GM21390 (cell line): ENCODE data around the gene ECHDC3.

ENCODE experiments used
- ATAC-seq: cut with Tn5 transposase; IDR thresholded peaks from one replicate; pipeline ENCODE4 v1.9.1; 2021; ENCODE audit not compliant: unreplicated experiment

The ECHDC3 gene

DNA sequence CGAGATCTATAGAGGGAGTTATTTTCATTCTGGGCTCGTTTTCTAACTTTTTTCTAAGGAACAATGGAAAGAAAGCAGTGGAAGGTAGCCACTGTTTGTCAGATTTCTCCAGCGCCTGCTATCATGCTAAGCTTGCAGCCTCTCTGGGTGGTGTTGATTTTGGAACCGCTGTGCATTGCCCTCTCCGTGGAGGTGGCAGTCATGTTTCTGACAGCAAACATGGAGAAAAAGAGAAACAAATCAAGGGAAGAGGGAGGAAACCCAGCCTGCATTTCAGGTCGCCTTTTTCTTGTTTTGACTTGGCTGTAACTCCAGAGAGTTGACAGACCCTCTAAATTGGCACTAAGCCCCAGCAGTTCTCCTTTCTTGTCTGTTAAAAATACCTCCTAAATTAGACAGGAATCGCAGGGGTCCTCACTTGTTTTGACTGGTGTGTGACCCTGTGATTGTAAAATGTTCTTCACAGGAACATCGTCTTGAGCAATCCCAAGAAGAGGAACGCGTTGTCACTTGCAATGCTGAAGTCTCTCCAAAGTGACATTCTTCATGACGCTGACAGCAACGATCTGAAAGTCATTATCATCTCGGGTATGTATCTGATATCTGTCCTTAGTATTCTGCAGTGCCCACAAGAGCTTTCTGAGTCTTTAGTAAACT, 4.8 kb downstream of the ECHDC3 start:
- no peak for ATAC-seq

DNA sequence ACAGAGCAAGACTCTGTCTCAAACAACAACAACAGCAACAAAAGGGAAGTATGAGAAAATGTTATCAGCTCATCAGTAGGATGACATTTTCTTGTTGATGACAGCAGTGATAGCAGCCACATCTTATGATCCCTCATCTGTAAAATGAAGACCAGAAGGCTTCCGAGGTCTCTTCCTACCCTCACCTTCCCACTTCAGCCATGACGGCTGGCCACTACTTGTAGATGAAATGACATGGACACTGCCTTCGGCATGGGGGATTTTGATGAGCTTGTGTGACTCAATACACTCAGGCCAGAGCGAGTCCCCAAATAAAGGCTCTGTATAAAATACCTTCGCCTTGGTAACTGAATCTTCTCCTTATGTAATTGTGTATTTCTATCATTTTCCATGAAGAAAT, 6.7 kb downstream of the ECHDC3 start:
- no peak for ATAC-seq

DNA sequence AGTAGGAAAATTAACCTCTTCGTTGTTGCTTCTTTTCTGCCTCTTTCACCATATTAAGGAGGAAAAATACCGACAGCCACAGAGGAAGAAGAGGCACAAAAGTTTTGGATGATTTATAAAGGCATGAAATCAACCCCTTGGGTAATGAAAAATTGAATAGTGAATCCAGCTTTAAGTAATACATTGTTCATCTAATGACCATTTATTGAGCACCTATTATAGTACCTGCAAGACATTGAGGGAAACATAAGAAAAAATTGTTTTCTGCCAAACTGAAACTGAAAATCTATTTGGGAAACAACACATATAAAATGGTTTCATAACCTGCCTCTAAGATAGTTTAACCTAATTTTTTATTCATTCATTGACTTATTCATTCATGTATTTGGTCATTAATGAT, 8.2 kb downstream of the ECHDC3 start:
- no peak for ATAC-seq

DNA sequence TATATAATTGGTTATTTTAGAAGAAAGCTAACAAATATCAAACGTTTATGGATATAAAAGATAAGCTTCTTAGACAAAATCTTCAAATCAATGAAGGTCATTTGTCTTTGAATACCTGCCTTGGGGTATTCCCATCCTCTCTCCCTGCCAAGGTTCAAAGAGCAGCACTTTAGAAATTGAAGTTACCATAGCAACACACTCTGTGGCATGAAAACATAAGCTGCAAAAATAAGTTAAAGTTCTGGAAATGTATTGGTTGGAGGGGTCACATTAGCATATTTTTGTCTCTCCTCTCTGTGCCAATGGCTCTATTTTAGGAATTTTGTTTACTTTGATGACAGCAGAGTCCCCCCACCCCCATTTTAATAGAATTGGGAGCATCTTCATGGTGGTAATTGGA, 12.0 kb downstream of the ECHDC3 start:
- no peak for ATAC-seq

DNA sequence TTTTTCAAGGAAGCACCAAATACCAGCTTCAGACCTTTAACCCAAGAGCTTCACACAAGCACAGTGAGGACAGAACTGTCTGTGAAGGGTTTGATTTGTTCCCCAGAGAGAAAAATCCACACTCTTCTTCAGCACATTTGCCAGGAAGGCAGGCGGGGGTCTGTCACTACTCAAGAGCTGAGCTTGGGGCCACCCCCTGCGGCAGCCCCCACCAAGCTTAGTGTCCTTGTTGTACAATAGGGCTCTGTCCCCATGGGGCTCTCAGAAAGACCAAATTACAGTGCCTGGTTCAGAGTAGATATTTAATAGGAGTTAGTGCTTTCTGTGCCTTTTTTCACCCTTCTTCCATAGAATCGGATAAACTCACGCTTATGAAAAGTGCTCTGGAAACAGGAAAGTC, 12.4 kb downstream of the ECHDC3 start:
- no peak for ATAC-seq

DNA sequence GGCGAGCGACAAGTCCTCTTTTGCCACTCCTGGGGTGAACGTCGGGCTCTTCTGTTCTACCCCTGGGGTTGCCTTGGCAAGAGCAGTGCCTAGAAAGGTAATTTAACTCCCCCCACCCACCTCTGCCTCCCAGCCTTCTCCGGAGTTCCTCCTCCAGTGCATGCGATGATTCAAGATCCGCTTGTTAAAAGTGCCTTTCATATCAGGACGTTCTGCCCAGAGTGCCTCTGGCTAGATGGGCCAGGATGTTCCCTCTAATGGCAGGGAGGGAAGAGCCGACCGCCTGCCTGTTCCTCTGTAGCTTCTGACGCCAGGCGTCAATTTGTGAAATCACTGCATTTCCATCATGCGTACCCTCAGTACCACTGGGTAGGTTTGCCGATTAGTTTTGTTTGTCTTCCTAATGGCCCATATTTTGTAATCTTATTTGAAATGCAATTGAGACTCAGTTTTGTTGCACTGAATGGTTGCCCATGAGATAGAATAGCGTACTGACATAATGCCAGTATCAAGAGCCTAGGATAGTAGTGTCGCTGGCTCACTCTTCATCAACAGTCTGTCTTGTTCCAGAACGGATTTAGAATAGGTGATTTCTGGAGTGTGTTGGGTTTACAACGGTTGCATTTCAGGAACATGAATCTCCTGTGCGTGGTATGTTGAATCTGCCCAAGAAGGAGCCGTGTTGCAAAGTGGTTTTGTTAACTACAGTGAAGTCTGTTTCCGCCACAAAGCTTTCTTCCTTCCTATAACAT, 13.5 kb downstream of the ECHDC3 start:
- no peak for ATAC-seq

DNA sequence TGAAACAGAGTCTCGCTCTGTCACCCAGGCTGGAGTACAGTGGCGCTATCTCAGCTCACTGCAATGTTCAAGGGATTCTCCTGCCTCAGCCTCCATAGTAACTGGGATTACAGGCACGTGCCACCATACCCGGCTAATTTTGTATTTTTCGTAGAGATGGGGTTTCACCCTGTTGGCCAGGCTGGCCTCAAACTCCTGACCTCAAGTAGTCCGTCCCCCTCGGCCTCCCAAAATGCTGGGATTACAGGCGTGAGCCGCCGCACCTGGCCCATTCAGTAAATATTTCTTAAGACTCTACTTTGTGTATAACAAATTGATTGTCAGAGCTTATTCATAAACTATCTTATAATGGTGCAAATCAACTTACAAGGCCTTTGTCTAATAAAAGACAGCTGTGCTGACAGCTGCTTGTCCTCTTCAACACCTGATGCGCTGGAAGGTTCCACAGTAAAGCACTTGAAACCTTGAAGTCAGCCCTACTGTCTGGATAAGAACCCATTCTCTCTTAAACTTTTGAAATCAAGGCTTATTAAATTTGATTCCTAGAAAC, 14.7 kb downstream of the ECHDC3 start:
- ATAC-seq: no peak

DNA sequence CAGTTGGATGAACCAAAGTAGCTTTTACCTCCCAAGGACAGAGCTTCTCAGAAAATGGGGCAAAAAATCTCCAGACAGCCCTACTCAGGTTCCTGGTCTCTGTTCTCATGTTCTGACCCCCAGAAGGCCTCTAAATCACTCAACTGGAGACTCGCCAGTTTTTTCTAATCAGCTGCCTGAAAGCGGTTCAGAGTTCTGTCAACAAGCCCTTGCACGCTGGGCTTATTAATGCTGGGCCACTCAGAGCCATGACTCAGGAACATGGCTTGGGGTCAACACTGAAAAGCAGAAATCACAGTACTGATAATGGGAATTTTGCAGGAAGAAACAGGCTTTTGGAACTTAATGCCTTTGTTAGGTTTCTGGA, 15.3 kb downstream of the ECHDC3 start:
- no peak for ATAC-seq

DNA sequence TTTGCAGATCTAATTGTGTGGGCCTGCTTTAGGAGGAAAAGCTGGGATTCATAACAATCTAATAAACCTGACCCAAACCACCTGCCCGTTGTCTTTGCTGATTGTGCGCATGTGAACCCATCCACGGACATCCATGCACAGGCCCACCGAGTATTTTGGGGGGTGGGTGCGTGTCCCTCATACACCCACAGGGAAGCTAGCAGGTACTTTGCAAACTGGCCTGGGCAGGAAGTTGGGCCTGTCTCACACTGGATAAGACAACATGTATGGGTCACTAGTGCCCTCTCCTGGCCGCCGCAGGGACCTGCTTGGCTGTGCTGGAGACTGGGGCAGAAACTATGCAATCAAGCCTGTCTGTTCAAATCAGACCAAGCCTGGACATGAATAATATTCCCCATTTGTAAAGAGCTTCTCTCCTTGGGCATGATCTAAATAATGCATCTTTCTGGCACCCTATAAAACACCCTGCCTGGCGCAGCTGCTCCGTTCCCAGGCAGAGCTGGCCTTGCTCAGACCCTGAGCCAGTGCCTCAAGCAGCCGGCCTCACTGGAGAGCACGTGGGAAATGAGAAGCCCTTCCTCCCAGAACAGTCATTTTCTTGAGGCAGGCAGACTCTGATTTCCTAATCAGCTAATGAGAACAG, 15.8 kb downstream of the ECHDC3 start:
- ATAC-seq: peak; percentile 99

DNA sequence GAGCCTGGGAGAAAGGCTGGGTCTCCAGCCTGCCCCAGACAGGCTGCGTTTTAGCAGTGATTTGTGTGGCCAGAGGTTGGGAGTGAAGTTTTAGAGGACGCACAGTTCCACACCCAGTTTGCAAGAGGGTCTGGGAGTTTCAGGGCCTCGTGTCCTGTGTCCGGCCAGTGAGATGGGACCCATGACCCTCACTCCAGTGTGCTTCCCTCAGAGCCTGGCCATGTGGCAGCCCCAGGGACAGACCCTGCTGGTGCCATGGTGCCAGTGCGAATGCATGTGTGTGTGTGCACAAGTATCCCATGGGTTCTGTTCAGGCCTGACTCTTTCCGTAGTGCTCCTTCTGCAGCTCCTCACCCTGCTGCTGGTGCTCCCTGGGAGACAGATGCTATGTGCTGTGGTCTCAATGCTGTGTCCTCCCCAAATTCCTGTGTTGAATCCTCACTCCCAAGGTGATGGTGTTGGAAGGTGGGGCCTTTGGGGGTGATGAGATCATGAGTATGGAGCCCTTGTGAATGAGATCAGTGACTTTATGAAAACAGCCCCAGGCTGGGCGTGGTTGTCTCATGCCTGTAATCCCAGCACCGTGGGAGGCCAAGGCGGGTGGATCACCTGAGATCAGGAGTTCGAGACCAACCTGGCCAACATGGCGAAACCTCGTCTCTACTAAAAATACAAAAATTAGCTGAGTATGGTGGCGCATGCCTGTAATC, 16.5 kb downstream of the ECHDC3 start:
- ATAC-seq: no peak

DNA sequence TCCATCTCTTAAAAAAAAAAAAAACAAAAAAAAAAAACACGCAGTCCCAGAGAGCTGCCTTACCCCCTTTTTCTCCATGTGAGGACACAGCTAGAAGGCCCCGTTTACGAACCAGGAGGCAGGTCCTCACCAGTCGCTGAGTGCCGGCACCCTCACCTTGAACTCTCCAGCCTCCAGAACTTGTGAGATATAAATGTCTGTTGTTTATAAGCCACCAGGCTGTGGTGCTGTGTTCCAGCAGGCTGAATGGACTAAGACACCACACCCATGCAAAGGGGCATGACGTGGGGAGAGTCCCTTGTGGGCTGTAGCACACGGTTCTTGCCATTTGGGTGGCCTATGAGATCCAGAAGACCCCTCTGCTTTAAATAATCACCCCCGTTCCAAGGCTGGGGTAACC, 17.2 kb downstream of the ECHDC3 start:
- ATAC-seq: no peak

DNA sequence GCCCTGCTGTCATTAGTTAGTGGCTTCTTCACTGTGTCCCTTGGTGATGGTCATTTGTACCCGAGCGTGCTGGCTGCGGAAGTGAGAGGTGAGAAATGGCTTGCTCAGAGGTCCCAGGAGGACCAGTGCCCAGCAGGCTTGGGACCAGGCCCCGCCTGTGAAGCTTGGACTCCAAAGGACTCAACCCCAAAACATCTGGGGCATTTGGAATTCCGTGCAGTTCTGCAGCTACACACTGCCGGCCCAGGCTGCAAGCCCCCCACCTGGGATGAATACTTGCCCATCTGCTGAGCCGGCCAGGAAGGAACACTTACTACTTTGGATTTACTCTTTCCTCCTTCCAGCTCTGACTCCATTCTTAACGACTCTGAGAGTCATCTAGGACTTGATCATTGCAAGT, 18.0 kb downstream of the ECHDC3 start:
- ATAC-seq: no peak

DNA sequence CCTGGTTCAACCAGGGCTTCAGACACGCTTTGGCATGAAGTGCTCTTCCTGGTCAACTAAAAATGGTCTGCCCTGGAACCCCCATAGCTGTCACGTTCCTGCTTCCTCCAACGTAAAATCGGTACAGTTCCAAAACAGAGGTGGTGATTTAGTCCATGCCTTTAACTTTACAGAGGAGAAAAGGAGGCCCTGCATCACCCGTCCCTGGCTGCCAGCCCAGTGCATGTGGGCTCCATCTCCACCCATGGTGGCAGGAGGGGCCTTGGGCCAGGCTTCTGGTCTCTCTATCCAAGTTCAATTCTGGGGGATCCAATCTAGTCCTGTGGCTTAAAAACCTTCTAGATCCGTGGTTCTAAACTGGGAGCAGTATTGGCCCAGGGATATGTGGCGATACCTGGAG, 18.7 kb downstream of the ECHDC3 start:
- ATAC-seq: no peak

DNA sequence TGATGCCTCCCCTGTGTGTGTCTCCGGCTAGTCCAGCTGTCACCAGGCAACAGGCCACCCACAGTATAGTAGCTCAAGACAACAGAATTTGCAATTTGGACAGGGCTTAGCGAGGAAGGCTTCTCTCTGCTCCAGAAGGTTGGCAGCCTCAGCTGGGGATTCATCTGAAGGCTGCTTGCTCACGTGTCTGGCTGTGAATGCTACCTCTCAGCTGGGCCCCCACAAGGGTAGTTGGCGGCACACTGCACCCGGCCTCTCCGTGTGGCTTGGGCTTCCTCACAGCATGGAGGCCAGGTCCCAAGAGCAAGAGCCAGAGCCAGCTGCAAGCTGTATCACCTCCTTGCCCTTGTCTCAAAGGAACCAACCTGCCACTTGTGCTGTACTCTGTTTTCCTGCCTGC, 19.2 kb downstream of the ECHDC3 start:
- ATAC-seq: no peak

DNA sequence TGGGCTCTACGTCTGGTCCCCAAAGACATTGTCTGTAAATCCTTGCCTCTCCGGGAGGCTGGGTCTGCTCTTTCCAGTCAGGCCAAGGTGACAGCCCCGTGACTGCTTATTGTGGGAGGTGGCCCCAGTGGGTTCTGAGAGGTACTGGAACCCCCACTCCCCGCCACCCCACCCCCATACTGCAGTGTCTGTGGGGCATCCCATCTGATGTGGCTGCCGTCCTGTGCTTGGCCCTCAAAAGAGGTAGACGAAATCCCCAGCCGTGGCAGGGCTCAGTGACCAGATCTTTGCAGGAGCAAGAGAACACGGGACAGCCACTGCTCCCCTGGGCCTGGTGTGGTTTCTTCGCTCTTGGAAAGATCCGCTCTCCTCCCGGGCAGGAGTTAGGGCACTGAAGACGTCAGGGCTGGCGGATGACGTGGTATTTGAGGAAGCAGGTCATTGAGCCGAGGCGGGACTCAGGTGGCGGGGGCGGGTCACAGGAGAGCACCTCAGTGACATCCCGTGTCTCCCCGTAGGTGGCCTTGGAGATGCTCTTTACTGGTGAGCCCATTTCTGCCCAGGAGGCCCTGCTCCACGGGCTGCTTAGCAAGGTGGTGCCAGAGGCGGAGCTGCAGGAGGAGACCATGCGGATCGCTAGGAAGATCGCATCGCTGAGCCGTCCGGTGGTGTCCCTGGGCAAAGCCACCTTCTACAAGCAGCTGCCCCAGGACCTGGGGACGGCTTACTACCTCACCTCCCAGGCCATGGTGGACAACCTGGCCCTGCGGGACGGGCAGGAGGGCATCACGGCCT, 20.7 kb downstream of the ECHDC3 start:
- no peak for ATAC-seq

DNA sequence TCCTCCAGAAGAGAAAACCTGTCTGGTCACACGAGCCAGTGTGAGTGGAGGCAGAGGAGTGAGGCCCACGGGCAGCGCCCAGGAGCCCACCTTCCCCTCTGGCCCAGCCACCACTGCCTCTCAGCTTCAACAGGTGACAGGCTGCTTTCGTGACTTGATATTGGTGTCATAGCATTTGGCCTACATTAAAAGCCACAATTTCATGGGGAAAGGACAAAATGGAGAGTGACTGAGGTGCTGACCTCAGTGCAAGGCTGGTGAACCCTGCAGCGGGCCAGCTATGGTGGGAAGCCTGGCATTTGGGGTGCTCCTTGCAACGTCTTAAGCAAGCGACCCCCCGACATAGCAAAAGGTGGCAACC, 21.3 kb downstream of the ECHDC3 start:
- ATAC-seq: no peak

DNA sequence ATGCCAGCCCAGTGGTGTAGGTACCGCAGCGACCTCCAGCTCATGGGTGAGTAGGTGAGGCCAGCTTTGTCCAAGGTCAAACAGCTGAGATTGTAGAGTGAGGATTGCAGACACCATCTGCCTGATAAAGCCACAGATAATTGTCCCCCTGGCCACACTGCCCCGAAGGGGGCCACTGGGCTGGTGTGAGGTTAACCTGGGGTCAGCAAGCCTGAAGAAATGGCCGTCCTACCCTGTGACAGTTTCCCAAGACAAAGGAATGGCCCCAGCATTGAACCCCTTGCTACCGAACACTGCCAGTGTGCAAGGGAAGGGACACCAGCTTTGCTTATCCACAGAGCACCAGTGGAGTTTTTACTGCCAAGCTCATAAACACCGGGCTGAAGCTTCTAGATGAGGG, 23.0 kb downstream of the ECHDC3 start:
- no peak for ATAC-seq

DNA sequence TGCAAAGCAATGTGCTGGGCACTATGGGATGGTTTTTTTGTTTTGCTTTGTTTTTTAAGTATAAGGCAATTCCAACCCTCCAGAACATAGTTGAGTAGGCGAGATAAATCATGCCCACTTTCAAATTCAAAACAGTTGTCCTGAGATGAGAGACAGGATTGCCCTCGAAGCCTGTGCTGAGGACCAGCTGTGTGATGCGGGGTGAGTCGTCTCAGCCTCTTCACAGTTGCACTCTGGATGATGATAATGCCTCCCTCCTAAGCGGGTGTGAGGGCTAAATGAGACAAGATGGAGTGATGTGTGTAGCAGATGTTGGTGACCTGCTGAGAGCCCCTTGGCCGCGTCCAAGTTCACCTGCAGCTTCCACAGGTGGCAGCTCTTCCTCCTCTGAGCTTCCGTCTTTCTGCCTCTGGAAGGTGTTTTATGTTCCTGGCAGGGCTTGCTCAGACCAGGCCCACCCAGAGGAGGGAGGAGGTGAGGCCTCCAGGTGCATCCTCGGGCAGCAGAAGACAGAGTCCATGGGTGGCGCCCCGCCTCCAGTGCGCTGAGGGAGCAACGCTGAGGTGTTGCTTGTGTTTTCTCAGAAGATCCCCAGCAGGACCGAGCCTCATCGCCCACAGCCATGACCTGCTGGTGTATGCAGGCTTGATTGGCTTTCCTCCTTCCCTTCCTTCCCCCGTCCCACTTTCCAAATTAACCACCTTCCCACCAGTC, 30.6 kb downstream of the ECHDC3 start:
- no peak for ATAC-seq

DNA sequence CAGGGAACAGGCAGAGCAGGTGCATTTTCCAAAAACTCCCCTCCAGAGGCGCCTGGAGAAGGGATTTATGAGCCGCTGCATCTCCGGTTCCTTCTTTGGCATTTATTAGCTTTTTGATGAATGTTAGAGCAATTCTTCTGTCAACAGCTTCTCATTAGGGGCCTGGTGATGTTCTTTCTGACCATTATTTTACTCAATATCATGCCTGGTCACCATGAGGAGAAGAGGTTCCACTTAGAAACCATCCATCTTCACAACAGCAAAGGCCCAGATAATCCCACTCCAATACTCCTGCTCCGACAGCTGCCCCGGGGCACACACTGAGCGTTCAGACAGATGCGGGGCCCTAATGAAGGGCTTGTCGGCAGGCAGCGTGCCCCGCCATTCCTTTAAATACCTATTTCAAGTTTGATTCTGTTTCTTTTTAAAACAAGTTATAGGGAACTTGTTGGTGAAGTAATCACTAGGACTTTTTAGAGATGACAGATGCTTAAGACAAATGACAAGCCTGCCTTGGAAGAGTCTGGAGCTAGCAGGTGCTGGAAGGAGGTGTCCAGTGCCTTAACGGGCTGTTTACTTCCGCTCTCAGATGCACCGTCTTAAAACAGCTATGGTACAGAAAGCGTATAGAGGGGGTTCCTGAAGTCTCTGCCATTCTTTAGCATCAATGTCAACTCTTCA, 31.7 kb downstream of the ECHDC3 start:
- ATAC-seq: no peak

DNA sequence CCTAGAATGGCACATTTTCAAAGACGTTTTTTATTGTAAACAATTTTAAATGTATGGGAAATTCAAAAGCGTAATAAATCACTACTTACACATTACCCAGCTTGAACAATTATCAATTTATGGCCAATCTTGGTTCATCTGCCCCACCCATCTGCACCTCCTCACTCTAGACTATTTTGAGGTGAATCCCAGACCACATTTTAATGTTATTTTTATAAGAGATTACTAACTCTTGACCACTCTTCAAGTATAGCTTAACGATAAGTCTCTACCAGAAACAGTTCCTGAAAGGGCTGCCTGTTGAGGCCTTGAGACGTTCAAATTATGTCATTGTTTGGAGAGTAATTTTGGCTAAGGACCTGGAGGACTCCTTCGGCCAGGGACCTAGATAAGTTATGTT, 33.2 kb downstream of the ECHDC3 start:
- ATAC-seq: no peak
